Left lobe of liver (tissue), 2 donors: Measurements from ENCODE around the gene SFXN5. TPM values are rescaled to one million over a fixed set of nuclear protein-coding genes. Genes with fewer than 3 reads are reported as not detected.

ENCODE experiments used
- ATAC-seq: fragments of 200-7000 bp; cut with Tn5 transposase; one replicate; pipeline ENCODE4 v1.9.1; 2020; ENCODE audit warnings: mild to moderate bottlenecking, moderate library complexity
- DNase-seq: peaks from one replicate; pipeline ENCODE4 v3.0.0-alpha.2; 2020; ENCODE audit warnings: low spot score
- total RNA-seq: library from RNA; stranded (reverse); gene quantifications from one replicate; pipeline ENCODE4 v1.2.1, GENCODE V29; 2021
- donor health status: DM: no; HTN: no; CAD: no; lungs with moderate emphysema.
- donor health status: DM: no; HTN: yes; CAD: no.

SFXN5 gene
- total RNA-seq, 1 donor from 2014 or later = 80.1 TPM

GRCh38 chr2:72961853-72962468 lies 109.6 kb downstream of the SFXN5 start:
- no peak for DNase-seq
- no peak for ATAC-seq

GRCh38 chr2:72961036-72961720 lies 110.3 kb downstream of the SFXN5 start:
- ATAC-seq = no peak
- no peak for DNase-seq

GRCh38 chr2:72959995-72960981 lies 111.2 kb downstream of the SFXN5 start:
- ATAC-seq = no peak
- no peak for DNase-seq

- no peak for DNase-seq
- ATAC-seq = no peak
These were observed 112.0 kb downstream of the SFXN5 start for GRCh38 chr2:72959554-72959953.

GRCh38 chr2:72958542-72959385 lies 112.7 kb downstream of the SFXN5 start:
- DNase-seq = no peak
- no peak for ATAC-seq

GRCh38 chr2:72956936-72957335 lies 114.6 kb downstream of the SFXN5 start:
- DNase-seq (no peak), ATAC-seq (no peak)

- ATAC-seq (no peak), DNase-seq (no peak)
These were observed 115.5 kb downstream of the SFXN5 start for GRCh38 chr2:72956050-72956395.

- ATAC-seq = no peak
- DNase-seq = no peak
These were observed 116.1 kb downstream of the SFXN5 start for GRCh38 chr2:72955228-72956049.

GRCh38 chr2:72954376-72955227 lies 116.9 kb downstream of the SFXN5 start:
- DNase-seq = no peak
- no peak for ATAC-seq

GRCh38 chr2:72953976-72954375 lies 117.5 kb downstream of the SFXN5 start:
- no peak for ATAC-seq
- DNase-seq = no peak

GRCh38 chr2:72953528-72953927 lies 118.0 kb downstream of the SFXN5 start:
- DNase-seq (no peak), ATAC-seq (no peak)

GRCh38 chr2:72952961-72953360 lies 118.6 kb downstream of the SFXN5 start:
- DNase-seq (no peak), ATAC-seq (no peak)

GRCh38 chr2:72952110-72952823 lies 119.2 kb downstream of the SFXN5 start:
- DNase-seq = no peak

GRCh38 chr2:72951303-72952095 lies 120.0 kb downstream of the SFXN5 start:
- DNase-seq (no peak), ATAC-seq (peak; percentile 6)

More at GRCh38 chr2:72952110-72952823, 119.2 kb downstream of the SFXN5 start:
- no peak for ATAC-seq

- no peak for DNase-seq
- ATAC-seq = no peak
These were observed 120.8 kb downstream of the SFXN5 start for GRCh38 chr2:72950558-72951255.

GRCh38 chr2:72949642-72950041 lies 121.9 kb downstream of the SFXN5 start:
- ATAC-seq (no peak), DNase-seq (no peak)

GRCh38 chr2:72949045-72949444 lies 122.5 kb downstream of the SFXN5 start:
- no peak for DNase-seq
- ATAC-seq = peak; percentile 6
